Testis (tissue), 2 donors: ENCODE results near the gene PPP1R9A.

Experiments used
- POLR2A ChIP-seq: fragments of 450-650 bp; IDR thresholded peaks from one replicate; pipeline ENCODE4 v1.6.1; 2017; ENCODE audit warnings: antibody characterized with exemption, mild to moderate bottlenecking, moderate library complexity
- TF ChIP-seq, protein P1 (sequence below), 3 experiments: fragments of 450-650 bp in 2 of 3; fragments of 200-600 bp in 1 of 3; sonication (generic) in 1 of 3; IDR thresholded peaks; one replicate each; pipeline ENCODE4 v1.5.1; 2016 to 2019; ENCODE audit warnings: antibody characterized with exemption in 3 of 3, mild to moderate bottlenecking in 2 of 3, moderate library complexity in 1 of 3

DNA sequence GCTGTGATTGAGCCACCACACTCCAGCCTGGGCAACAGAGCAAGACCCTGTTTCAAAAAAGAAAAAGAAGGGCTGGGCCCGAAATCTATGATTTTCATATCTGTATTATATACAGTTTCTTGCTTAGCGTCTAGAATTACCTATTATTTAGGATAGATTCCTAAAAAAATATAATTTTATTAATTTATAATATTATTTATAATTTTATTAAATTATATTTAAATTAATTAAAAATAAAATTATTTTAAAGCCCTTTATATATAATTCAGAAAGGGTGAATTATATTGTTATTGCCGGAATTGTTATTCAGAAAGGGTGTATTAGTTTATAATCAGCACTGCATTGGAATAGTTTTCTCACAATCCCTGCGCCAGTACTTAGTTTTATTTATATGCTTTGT, 14.5 kb downstream of the PPP1R9A start:
- TF ChIP-seq, protein P1, sequence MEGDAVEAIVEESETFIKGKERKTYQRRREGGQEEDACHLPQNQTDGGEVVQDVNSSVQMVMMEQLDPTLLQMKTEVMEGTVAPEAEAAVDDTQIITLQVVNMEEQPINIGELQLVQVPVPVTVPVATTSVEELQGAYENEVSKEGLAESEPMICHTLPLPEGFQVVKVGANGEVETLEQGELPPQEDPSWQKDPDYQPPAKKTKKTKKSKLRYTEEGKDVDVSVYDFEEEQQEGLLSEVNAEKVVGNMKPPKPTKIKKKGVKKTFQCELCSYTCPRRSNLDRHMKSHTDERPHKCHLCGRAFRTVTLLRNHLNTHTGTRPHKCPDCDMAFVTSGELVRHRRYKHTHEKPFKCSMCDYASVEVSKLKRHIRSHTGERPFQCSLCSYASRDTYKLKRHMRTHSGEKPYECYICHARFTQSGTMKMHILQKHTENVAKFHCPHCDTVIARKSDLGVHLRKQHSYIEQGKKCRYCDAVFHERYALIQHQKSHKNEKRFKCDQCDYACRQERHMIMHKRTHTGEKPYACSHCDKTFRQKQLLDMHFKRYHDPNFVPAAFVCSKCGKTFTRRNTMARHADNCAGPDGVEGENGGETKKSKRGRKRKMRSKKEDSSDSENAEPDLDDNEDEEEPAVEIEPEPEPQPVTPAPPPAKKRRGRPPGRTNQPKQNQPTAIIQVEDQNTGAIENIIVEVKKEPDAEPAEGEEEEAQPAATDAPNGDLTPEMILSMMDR (IDR thresholded peaks at IDR 0.05) = no peak
- TF ChIP-seq POLR2A = no peak
